HG02610 (cell line): ENCODE data around the gene MYLK2.

Source experiments
- ATAC-seq: cut with Tn5 transposase; IDR thresholded peaks from one replicate; pipeline ENCODE4 v1.9.1; 2021; ENCODE audit warnings: mild to moderate bottlenecking, moderate library complexity; ENCODE audit not compliant: unreplicated experiment

Gene MYLK2

GRCh38 chr20:31851240-31851955, 32.2 kb downstream of the MYLK2 start:
- ATAC-seq = no peak

- ATAC-seq = no peak
These were observed 34.3 kb downstream of the MYLK2 start for GRCh38 chr20:31853481-31853880.

- ATAC-seq = no peak
These were observed 37.4 kb downstream of the MYLK2 start for GRCh38 chr20:31856516-31856915.

- ATAC-seq = peak; percentile 67
These were observed 39.0 kb downstream of the MYLK2 start for GRCh38 chr20:31857861-31858759.

- no peak for ATAC-seq
These were observed 39.6 kb downstream of the MYLK2 start for GRCh38 chr20:31858760-31859083.

GRCh38 chr20:31859266-31859997, 40.3 kb downstream of the MYLK2 start:
- no peak for ATAC-seq

- no peak for ATAC-seq
These were observed 40.8 kb downstream of the MYLK2 start for GRCh38 chr20:31859998-31860380.

GRCh38 chr20:31860390-31861134, 41.4 kb downstream of the MYLK2 start:
- ATAC-seq = no peak

- ATAC-seq = peak; percentile 21
These were observed 41.9 kb downstream of the MYLK2 start for GRCh38 chr20:31861135-31861384.

- ATAC-seq = peak; percentile 56
These were observed 42.4 kb downstream of the MYLK2 start for GRCh38 chr20:31861385-31862156.

- no peak for ATAC-seq
These were observed 43.0 kb downstream of the MYLK2 start for GRCh38 chr20:31862157-31862470.

- ATAC-seq = no peak
These were observed 43.4 kb downstream of the MYLK2 start for GRCh38 chr20:31862506-31862905.

GRCh38 chr20:31863296-31864085, 44.3 kb downstream of the MYLK2 start:
- no peak for ATAC-seq

GRCh38 chr20:31864521-31865400, 45.6 kb downstream of the MYLK2 start:
- no peak for ATAC-seq

GRCh38 chr20:31866221-31866620, 47.1 kb downstream of the MYLK2 start:
- ATAC-seq = no peak

- no peak for ATAC-seq
These were observed 49.9 kb downstream of the MYLK2 start for GRCh38 chr20:31868853-31869672.

GRCh38 chr20:31869673-31869941, 50.5 kb downstream of the MYLK2 start:
- ATAC-seq = no peak
